Activated T-cell treated with anti-CD3 and anti-CD28 coated beads, Interleukin-2, amount 50 U/mL, for 4 hours (primary cell): ENCODE results near the gene LMAN2. TPM values are rescaled to one million over a fixed set of nuclear protein-coding genes. Genes with fewer than 3 reads are reported as not detected.
A peak's percentile ranks its signal among the peaks of the same experiment; 100 is the strongest.

Experiments used
- ATAC-seq, 2 donors: fragments of 200-7000 bp; cut with Tn5 transposase; one replicate each; pipeline ENCODE4 v1.10.0; 2021
- DNase-seq: peaks from one replicate; pipeline ENCODE4 v3.0.0-alpha.2; 2020
- H3K27me3 Mint-ChIP-seq: one replicate; pipeline ENCODE4 v1.8.0; 2021; ENCODE audit warnings: low read depth, mixed read lengths
- H3K36me3 Mint-ChIP-seq: one replicate; pipeline ENCODE4 v1.8.0; 2022; ENCODE audit warnings: mixed read lengths; ENCODE audit not compliant: insufficient read depth
- H3K4me1 Mint-ChIP-seq: one replicate; pipeline ENCODE4 v1.8.0; 2021; ENCODE audit warnings: low read depth, mixed read lengths
- H3K4me3 Mint-ChIP-seq: one replicate; pipeline ENCODE4 v1.8.0; 2021; ENCODE audit warnings: mild to moderate bottlenecking, moderate library complexity, mixed read lengths
- H3K9me3 Mint-ChIP-seq: one replicate; pipeline ENCODE4 v1.8.0; 2021; ENCODE audit warnings: mixed read lengths
- total RNA-seq, 3 donors: library from RNA; stranded (reverse); gene quantifications; one replicate each; pipeline ENCODE4 v1.2.1, GENCODE V29; 2021

The LMAN2 gene
- total RNA-seq, 3 donors from 2014 or later = 120 to 129 (median 127) TPM

GRCh38 chr5:177300236-177300880 lies 51.1 kb downstream of the LMAN2 start:
- Mint-ChIP-seq H3K4me1 (peaks cover 70% of the 10 kb centered on the region), H3K4me3 (peak overlapping the region; percentile 11), H3K27me3 (no peaks in the 10 kb centered on the region), H3K9me3 (no peaks in the 10 kb centered on the region), H3K36me3 (peaks cover 12% of the 10 kb centered on the region)
- ATAC-seq = peak in 1 of 2 donors; percentile 6
- DNase-seq = peak; percentile 43

- peaks cover 66% of the 10 kb centered on the region for H3K4me1 Mint-ChIP-seq
- no peaks in the 10 kb centered on the region for H3K9me3 Mint-ChIP-seq
- peaks cover 18% of the 10 kb centered on the region for H3K36me3 Mint-ChIP-seq
- H3K4me3 Mint-ChIP-seq = no peak overlapping the region
- DNase-seq (no peak), ATAC-seq (no peak)
- no peaks in the 10 kb centered on the region for H3K27me3 Mint-ChIP-seq
Measured at GRCh38 chr5:177299697-177300096, 51.8 kb downstream of the LMAN2 start.

GRCh38 chr5:177297922-177298321 lies 53.5 kb downstream of the LMAN2 start:
- ATAC-seq (no peak), DNase-seq (no peak)
- Mint-ChIP-seq H3K9me3 (no peaks in the 10 kb centered on the region), H3K4me3 (no peak overlapping the region), H3K36me3 (peaks cover 24% of the 10 kb centered on the region), H3K4me1 (peaks cover 58% of the 10 kb centered on the region), H3K27me3 (no peaks in the 10 kb centered on the region)

DNA sequence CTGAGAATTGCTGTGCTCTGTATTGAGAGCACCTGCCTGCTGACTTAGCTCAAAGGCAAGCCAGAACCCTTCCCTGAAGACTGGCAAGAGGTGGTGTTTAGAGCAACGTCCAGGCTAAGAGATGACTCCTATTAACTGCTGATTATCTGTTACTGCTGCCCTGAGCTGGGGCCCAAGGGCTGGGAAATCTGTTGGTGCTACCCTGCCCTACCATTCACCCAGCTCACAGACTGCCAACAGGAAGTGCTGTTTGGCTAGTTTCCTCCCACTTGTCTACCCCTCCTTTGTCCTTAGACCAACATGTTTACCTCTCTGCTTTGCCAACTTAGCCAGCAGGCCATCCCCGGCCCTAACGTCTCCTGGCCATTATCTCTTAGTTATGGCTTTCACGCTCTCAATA lies 54.9 kb downstream of the LMAN2 start:
- ATAC-seq = no peak
- Mint-ChIP-seq H3K27me3 (no peaks in the 10 kb centered on the region), H3K9me3 (no peaks in the 10 kb centered on the region), H3K36me3 (peaks cover 37% of the 10 kb centered on the region), H3K4me3 (no peak overlapping the region), H3K4me1 (peaks cover 47% of the 10 kb centered on the region)
- no peak for DNase-seq

GRCh38 chr5:177295924-177296323 lies 55.5 kb downstream of the LMAN2 start:
- peaks cover 38% of the 10 kb centered on the region for H3K36me3 Mint-ChIP-seq

DNA sequence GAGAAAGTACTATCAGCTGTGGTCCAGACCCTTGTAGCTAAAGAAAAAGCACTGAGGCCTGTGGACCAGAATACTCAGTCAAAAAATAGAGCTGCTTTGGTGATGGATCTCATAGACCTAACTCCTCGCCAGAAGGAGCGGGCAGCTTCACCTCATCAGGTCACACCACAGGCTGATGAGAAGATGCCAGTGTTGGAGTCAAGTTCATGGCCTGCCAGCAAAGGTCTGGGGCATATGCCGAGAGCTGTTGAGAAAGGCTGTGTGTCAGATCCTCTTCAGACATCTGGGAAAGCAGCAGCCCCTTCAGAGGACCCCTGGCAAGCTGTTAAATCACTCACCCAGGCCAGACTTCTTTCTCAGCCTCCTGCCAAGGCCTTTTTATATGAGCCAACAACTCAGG lies 56.8 kb downstream of the LMAN2 start:
- no peaks in the 10 kb centered on the region for H3K9me3 Mint-ChIP-seq
- peaks cover 29% of the 10 kb centered on the region for H3K4me1 Mint-ChIP-seq
- DNase-seq = no peak
- no peak for ATAC-seq
- no peaks in the 10 kb centered on the region for H3K27me3 Mint-ChIP-seq
- H3K4me3 Mint-ChIP-seq = no peak overlapping the region
- H3K36me3 Mint-ChIP-seq = peaks cover 40% of the 10 kb centered on the region

More at GRCh38 chr5:177295924-177296323, 55.5 kb downstream of the LMAN2 start:
- H3K9me3 Mint-ChIP-seq = no peaks in the 10 kb centered on the region
- H3K4me3 Mint-ChIP-seq = no peak overlapping the region
- peaks cover 40% of the 10 kb centered on the region for H3K4me1 Mint-ChIP-seq
- no peak for ATAC-seq
- DNase-seq = no peak
- no peaks in the 10 kb centered on the region for H3K27me3 Mint-ChIP-seq

- no peaks in the 10 kb centered on the region for H3K27me3 Mint-ChIP-seq
- no peak overlapping the region for H3K4me3 Mint-ChIP-seq
- H3K9me3 Mint-ChIP-seq = no peaks in the 10 kb centered on the region
- DNase-seq (no peak), ATAC-seq (no peak)
- H3K4me1 Mint-ChIP-seq = peaks cover 22% of the 10 kb centered on the region
- peaks cover 45% of the 10 kb centered on the region for H3K36me3 Mint-ChIP-seq
Measured at GRCh38 chr5:177293819-177294581, 57.5 kb downstream of the LMAN2 start.

DNA sequence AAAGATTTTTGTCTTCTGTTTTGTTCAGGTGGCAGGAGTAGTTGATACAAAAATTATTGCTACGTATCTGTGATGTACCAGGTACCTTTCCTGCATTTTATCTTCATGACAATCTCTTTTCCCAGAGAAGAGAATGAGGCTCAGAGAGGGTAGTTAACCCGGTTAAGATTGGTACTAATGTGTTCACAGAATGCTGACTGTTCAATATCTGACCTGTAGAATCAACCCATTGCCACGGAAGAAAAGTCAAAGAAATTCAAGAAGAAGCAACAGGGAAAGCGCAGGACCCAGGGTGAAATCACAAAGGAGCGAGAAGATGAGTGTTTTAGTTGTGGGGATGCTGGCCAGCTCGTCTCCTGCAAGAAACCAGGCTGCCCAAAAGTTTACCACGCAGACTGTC lies 59.7 kb downstream of the LMAN2 start:
- no peak for ATAC-seq
- no peaks in the 10 kb centered on the region for H3K9me3 Mint-ChIP-seq
- DNase-seq = no peak
- peaks cover 48% of the 10 kb centered on the region for H3K36me3 Mint-ChIP-seq
- no peaks in the 10 kb centered on the region for H3K27me3 Mint-ChIP-seq
- H3K4me3 Mint-ChIP-seq = no peak overlapping the region
- peaks cover 16% of the 10 kb centered on the region for H3K4me1 Mint-ChIP-seq

DNA sequence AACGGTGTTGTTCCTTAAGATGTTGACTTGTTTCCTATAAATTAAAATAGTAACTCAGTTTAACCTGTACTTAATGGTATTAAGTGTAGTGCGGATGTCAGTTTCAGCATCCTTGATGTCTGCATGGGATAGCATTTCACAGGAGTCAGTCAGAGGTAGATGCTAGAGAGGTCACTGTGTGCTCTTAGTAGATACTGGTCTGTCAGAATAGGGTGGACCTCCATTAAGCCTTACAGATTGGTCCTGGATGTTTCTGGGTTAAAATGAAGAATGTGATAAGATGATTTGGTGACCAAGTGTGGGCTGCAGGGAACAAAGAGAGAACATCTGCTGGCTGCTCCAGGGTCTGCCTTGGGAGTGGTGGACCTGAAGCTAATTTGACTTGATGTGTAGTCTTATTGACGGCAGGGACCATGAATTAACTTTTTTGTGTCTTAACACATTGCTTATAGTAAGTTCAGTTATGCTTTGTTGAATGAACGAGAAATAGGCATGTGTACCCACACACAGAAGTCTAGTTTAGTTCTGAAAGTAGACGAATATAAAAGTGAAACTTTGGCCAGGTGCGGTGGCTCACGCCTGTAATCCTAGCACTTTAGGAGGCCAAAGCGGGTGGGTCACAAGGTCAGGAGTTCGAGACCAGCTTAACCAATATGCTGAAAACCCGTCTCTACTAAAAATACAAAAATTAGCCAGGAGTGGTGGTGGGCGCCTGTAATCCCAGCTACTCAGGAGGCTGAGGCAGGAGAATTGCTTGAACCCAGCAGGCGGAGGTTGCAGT lies 60.5 kb downstream of the LMAN2 start:
- no peaks in the 10 kb centered on the region for H3K9me3 Mint-ChIP-seq

GRCh38 chr5:177288191-177288590 lies 63.3 kb downstream of the LMAN2 start:
- peaks cover 38% of the 10 kb centered on the region for H3K36me3 Mint-ChIP-seq
- DNase-seq (no peak), ATAC-seq (no peak)
- H3K4me1 Mint-ChIP-seq = no peaks in the 10 kb centered on the region
- no peak overlapping the region for H3K4me3 Mint-ChIP-seq
- no peaks in the 10 kb centered on the region for H3K9me3 Mint-ChIP-seq
- no peaks in the 10 kb centered on the region for H3K27me3 Mint-ChIP-seq

More for the DNA sequence above, 60.5 kb downstream of the LMAN2 start:
- Mint-ChIP-seq H3K27me3 (no peaks in the 10 kb centered on the region), H3K4me3 (no peak overlapping the region), H3K4me1 (peaks cover 9% of the 10 kb centered on the region), H3K36me3 (peaks cover 45% of the 10 kb centered on the region)
- ATAC-seq (no peak), DNase-seq (no peak)

Other genes starting within 250 kb of the LMAN2 start
- 10 to 100 TPM; 59.3 to 71.6 (median 67.6) TPM for gene NSD1, start 217.9 kb downstream of the LMAN2 start, total RNA-seq
- 10 to 100 TPM; 26.3 to 29.8 (median 27.5) TPM for gene RAB24, start 47.9 kb downstream of the LMAN2 start, total RNA-seq
- 100 to 1,000 TPM; 293 to 372 (median 302) TPM for gene PRELID1, start 47.9 kb downstream of the LMAN2 start, total RNA-seq
- 1 to 10 TPM; 3.7 to 5.1 (median 4.3) TPM for gene MXD3, start 39.8 kb downstream of the LMAN2 start, total RNA-seq
- gene RGS14, start 6.3 kb upstream of the LMAN2 start, total RNA-seq = 10 to 100 TPM; 43.7 to 62.3 (median 46.2) TPM
- not detected for gene SLC34A1, start 32.8 kb upstream of the LMAN2 start, total RNA-seq
- gene PFN3, start 49.0 kb upstream of the LMAN2 start, total RNA-seq = not detected
- gene F12, start 57.9 kb upstream of the LMAN2 start, total RNA-seq = 1 to 10 TPM; 1.7 to 5.7 (median 3.1) TPM
- 100 to 1,000 TPM; 140 to 163 (median 158) TPM for gene GRK6, start 75.0 kb upstream of the LMAN2 start, total RNA-seq
- 10 to 100 TPM; 11.7 to 19.8 (median 14.2) TPM for gene PRR7, start 95.1 kb upstream of the LMAN2 start, total RNA-seq
- 10 to 100 TPM; 16.6 to 48.5 (median 21.6) TPM for gene DBN1, start 122.0 kb upstream of the LMAN2 start, total RNA-seq
- 10 to 100 TPM; 18.0 to 22.1 (median 19.0) TPM for gene PDLIM7, start 145.9 kb upstream of the LMAN2 start, total RNA-seq
- gene DOK3, start 158.2 kb upstream of the LMAN2 start, total RNA-seq = 1 to 10 TPM; 8.2 to 9.2 (median 8.7) TPM
- gene DDX41, start 165.3 kb upstream of the LMAN2 start, total RNA-seq = 100 to 1,000 TPM; 203 to 220 (median 207) TPM
- gene FAM193B, start 202.9 kb upstream of the LMAN2 start, total RNA-seq = 10 to 100 TPM; 54.7 to 63.7 (median 62.1) TPM
- gene TMED9, start 240.5 kb upstream of the LMAN2 start, total RNA-seq = 100 to 1,000 TPM; 178 to 208 (median 199) TPM
- gene B4GALT7, start 248.5 kb upstream of the LMAN2 start, total RNA-seq = 10 to 100 TPM; 35.5 to 40.5 (median 37.0) TPM